Measurements from ENCODE around the gene FGF22.

GRCh38 chr19:633786-634639 lies 5.7 kb upstream of the FGF22 start:
- TF ChIP-seq MYC (IDR thresholded peaks at IDR 0.05; ENCODE audit: low read depth, low read length) = no peak
- no peak for TF ChIP-seq MAX (IDR thresholded peaks at IDR 0.05; ENCODE audit: low read depth, low read length)
- TF ChIP-seq CTCF (IDR thresholded peaks at IDR 0.05; ENCODE audit: low read depth, low read length) = no peak
- no peak for TF ChIP-seq POLR2A (IDR thresholded peaks at IDR 0.05; ENCODE audit: extremely low read depth, insufficient read length)

All from NB4 (cell line).